B cell (primary cell): ENCODE data around the gene ZNF365. TPM values are rescaled to one million over a fixed set of nuclear protein-coding genes. Genes with fewer than 3 reads are reported as not detected.

Experiments
- ATAC-seq: fragments of 200-7000 bp; cut with Tn5 transposase; one replicate; pipeline ENCODE4 v1.10.0; 2021; ENCODE audit warnings: low read depth, mild to moderate bottlenecking, moderate number of reproducible peaks, moderate library complexity
- CTCF ChIA-PET: fragments of 350-600 bp; sonication (Branson Sonifier 250); formaldehyde crosslinking; loops from one replicate; lab custom pipeline; 2021; ENCODE audit warnings: antibody characterized with exemption, inconsistent platforms; lab: Charles Lee
- POLR2A ChIA-PET: fragments of 350-600 bp; sonication (Branson Sonifier 250); formaldehyde crosslinking; loops from one replicate; lab custom pipeline; 2021; ENCODE audit warnings: antibody characterized with exemption; lab: Charles Lee
- DNase-seq: peaks from one replicate; pipeline ENCODE4 v3.0.0; 2013
- H2AFZ ChIP-seq: 2 replicates; pipeline ENCODE4 v1.6.1; 2012; ENCODE audit warnings: mild to moderate bottlenecking, low read depth, low read length; ENCODE audit not compliant: insufficient read depth, poor library complexity, severe bottlenecking
- H3K27ac ChIP-seq, 2 donors: 1 replicate in 1 of 2; 2 replicates in 1 of 2; pipeline ENCODE4 v1.5.1; 2012 to 2013; ENCODE audit warnings: low read length in 2 of 2, mild to moderate bottlenecking in 2 of 2, moderate library complexity in 1 of 2
- H3K27me3 ChIP-seq, 4 experiments: fragments of 200-600 bp in 1 of 4; sonication (generic) in 1 of 4; replicated peaks in 1 of 4; 1 replicate in 2 of 4; 2 replicates in 2 of 4; pipeline versions ENCODE4 v1.6.1 to v1.7.0; 2013 to 2016; ENCODE audit warnings: low read length in 3 of 4, mild to moderate bottlenecking in 2 of 4, mixed read lengths in 1 of 4, moderate library complexity in 1 of 4; ENCODE audit not compliant: insufficient read depth in 4 of 4, control insufficient read depth in 3 of 4; ENCODE audit errors: control extremely low read depth in 1 of 4
- H3K36me3 ChIP-seq, 2 experiments: replicated peaks in 1 of 2; 1 replicate in 1 of 2; 2 replicates in 1 of 2; pipeline versions ENCODE4 v1.6.1 to v1.7.1; 2013; ENCODE audit warnings: low read length in 1 of 2; ENCODE audit not compliant: insufficient read depth in 2 of 2, control insufficient read depth in 1 of 2; ENCODE audit errors: control extremely low read depth in 1 of 2, extremely low read depth in 1 of 2
- H3K4me1 ChIP-seq, 2 donors: fragments of 200-600 bp in 1 of 2; sonication (generic) in 1 of 2; 1 replicate in 1 of 2; 2 replicates in 1 of 2; pipeline versions ENCODE4 v1.5.1 to v1.6.1; 2013 to 2017; ENCODE audit warnings: low read length in 2 of 2; ENCODE audit not compliant: control insufficient read depth in 2 of 2, insufficient read depth in 2 of 2
- H3K4me2 ChIP-seq: replicated peaks from 2 replicates; pipeline ENCODE3; 2012; ENCODE audit warnings: mild to moderate bottlenecking, low read depth, low read length; ENCODE audit not compliant: poor library complexity, severe bottlenecking
- H3K4me3 ChIP-seq, 5 experiments: fragments of 200-600 bp in 1 of 5; sonication (generic) in 1 of 5; 1 replicate in 3 of 5; 2 replicates in 2 of 5; pipeline versions ENCODE4 v1.5.1 to v1.7.0; 2011 to 2016; ENCODE audit warnings: low read length in 4 of 5, mild to moderate bottlenecking in 4 of 5, low read depth in 2 of 5, control low read depth in 1 of 5, moderate library complexity in 1 of 5; ENCODE audit not compliant: insufficient read depth in 1 of 5; ENCODE audit errors: control extremely low read depth in 1 of 5, extremely low read depth in 1 of 5
- H3K79me2 ChIP-seq: fragments of 200-600 bp; sonication (generic); one replicate; pipeline ENCODE4 v1.6.0; 2016; ENCODE audit warnings: low read length; ENCODE audit not compliant: control insufficient read depth, insufficient read depth
- H3K9ac ChIP-seq: fragments of 200-600 bp; sonication (generic); 2 replicates; pipeline ENCODE4 v1.6.1; 2017; ENCODE audit warnings: mild to moderate bottlenecking, low read length, moderate library complexity
- H3K9me3 ChIP-seq, 3 donors: one replicate each; pipeline versions ENCODE4 v1.6.1 to v1.7.1; 2013; ENCODE audit warnings: low read length in 2 of 3; ENCODE audit not compliant: control insufficient read depth in 2 of 3, insufficient read depth in 1 of 3; ENCODE audit errors: control extremely low read depth in 1 of 3
- H4K20me1 ChIP-seq: 2 replicates; pipeline ENCODE4 v1.6.0; 2012; ENCODE audit warnings: mild to moderate bottlenecking, low read length; ENCODE audit not compliant: insufficient read depth, control insufficient read depth, poor library complexity, severe bottlenecking
- H3K27ac Mint-ChIP-seq: one replicate; pipeline ENCODE4 v1.8.0; 2021; ENCODE audit warnings: mixed read lengths
- H3K27me3 Mint-ChIP-seq: one replicate; pipeline ENCODE4 v1.8.0; 2021; ENCODE audit warnings: mixed read lengths
- H3K4me1 Mint-ChIP-seq: one replicate; pipeline ENCODE4 v1.8.0; 2021; ENCODE audit warnings: mixed read lengths
- H3K4me3 Mint-ChIP-seq: one replicate; pipeline ENCODE4 v1.8.0; 2021; ENCODE audit warnings: mixed read lengths
- H3K9me3 Mint-ChIP-seq: one replicate; pipeline ENCODE4 v1.8.0; 2022; ENCODE audit warnings: mixed read lengths; ENCODE audit not compliant: insufficient read depth
- CTCF ChIP-seq: fragments of 200-600 bp; IDR thresholded peaks from one replicate; pipeline ENCODE4 v1.8.0; 2022; ENCODE audit warnings: antibody characterized with exemption, mild to moderate bottlenecking
- EZH2 ChIP-seq: IDR thresholded peaks from 2 replicates; pipeline ENCODE4 v1.6.1; 2012; ENCODE audit warnings: borderline replicate concordance, low read depth, mild to moderate bottlenecking, moderate library complexity, low read length; ENCODE audit not compliant: insufficient read depth, poor library complexity, severe bottlenecking
- WGBS: methylation state at CpG from one replicate; pipeline ENCODE4 v1.1.5; 2013; ENCODE audit warnings: missing lambda C conversion rate; ENCODE audit not compliant: insufficient coverage; 5-methylcytosine and 5-hydroxymethylcytosine counted together
- intact Hi-C: fragments of 100-400 bp; cut with micrococcal nuclease; formaldehyde crosslinking; loops from one replicate; pipeline ENCODE4 v1.10.0; 2022
- polyA plus RNA-seq: library from polyadenylated mRNA; depleted of rRNA; stranded (reverse); fragments of >200 nt; gene quantifications from 2 replicates; pipeline ENCODE4 v1.2.3, GENCODE V29; 2012
- total RNA-seq, 2 donors: library from RNA; stranded (reverse); fragments of 120-200 nt in 1 of 2; gene quantifications; 1 replicate in 1 of 2; 2 replicates in 1 of 2; pipeline versions ENCODE4 v1.2.3 to v1.2.4, GENCODE V29; 2013 to 2022

The ZNF365 gene
- total and polyA plus RNA-seq, 2 donors (not counting 1 experiment from before 2014, with no cell fraction given): 0.06 to 0.34 TPM

GRCh38 chr10:62390497-62391176 lies 16.5 kb downstream of the ZNF365 start:
- Histone ChIP-seq H3K4me1 (no peaks in the 10 kb centered on the region), H3K79me2 (no peaks in the 10 kb centered on the region), H3K4me3 (no peak overlapping the region), H3K27ac (no peak overlapping the region), H3K9ac (no peak overlapping the region), H3K9me3 (no peaks in the 10 kb centered on the region), H3K36me3 (no peaks in the 10 kb centered on the region), H4K20me1 (no peaks in the 10 kb centered on the region), H3K27me3 (peaks cover 0 to 5% (median 4%) of the 10 kb centered on the region in 4 experiments), H3K4me2 (no peak overlapping the region), H2AFZ (no peak overlapping the region)
- Mint-ChIP-seq H3K4me3 (no peak overlapping the region), H3K9me3 (no peaks in the 10 kb centered on the region), H3K27me3 (peaks cover 25% of the 10 kb centered on the region), H3K4me1 (no peaks in the 10 kb centered on the region), H3K27ac (no peak overlapping the region)
- ChIA-PET POLR2A (no interaction called here), CTCF (no interaction called here)
- ATAC-seq: no peak
- 100% methylated on average over 1 of the region's 2 CpGs for WGBS
- intact Hi-C loops: no loop called here
- DNase-seq: no peak
- no peak for TF ChIP-seq CTCF

- Mint-ChIP-seq H3K4me1 (no peaks in the 10 kb centered on the region), H3K4me3 (no peak overlapping the region), H3K9me3 (no peaks in the 10 kb centered on the region), H3K27ac (no peak overlapping the region), H3K27me3 (peaks cover 33% of the 10 kb centered on the region)
- TF ChIP-seq EZH2 (no peak), CTCF (no peak)
- no peaks in the 10 kb centered on the region for H3K4me1 ChIP-seq
- no peak for ATAC-seq
- H3K27ac ChIP-seq: no peak overlapping the region
- POLR2A ChIA-PET: no interaction called here
- DNase-seq: no peak
- WGBS: no CpG with 5 or more reads among the region's 4 CpGs
- no peak overlapping the region for H2AFZ ChIP-seq
- no peaks in the 10 kb centered on the region for H3K36me3 ChIP-seq
- H4K20me1 ChIP-seq: no peaks in the 10 kb centered on the region
- no peaks in the 10 kb centered on the region for H3K9me3 ChIP-seq
- H3K4me3 ChIP-seq: no peak overlapping the region
- no peak overlapping the region for H3K9ac ChIP-seq
- H3K4me2 ChIP-seq: no peak overlapping the region
- H3K79me2 ChIP-seq: no peaks in the 10 kb centered on the region
- peaks cover 0 to 4% (median 3%) of the 10 kb centered on the region in 4 experiments for H3K27me3 ChIP-seq
- CTCF ChIA-PET: no interaction called here
- intact Hi-C loops: no loop called here
Observed at GRCh38 chr10:62393237-62393636, 19.1 kb downstream of the ZNF365 start.
